IMR-90 (cell line): Measurements from ENCODE around the gene GRM8. TPM values are rescaled to one million over a fixed set of nuclear protein-coding genes. Genes with fewer than 3 reads are reported as not detected.

ENCODE experiments used
- ATAC-seq: fragments of 200-7000 bp; cut with Tn5 transposase; 2 replicates; pipeline ENCODE4 v1.9.1; 2020; ENCODE audit warnings: low read depth, mild to moderate bottlenecking, moderate library complexity
- BruUV-seq: library from RNA; stranded (reverse); fragments of 400-500 nt; replicated peaks from 2 replicates; lab custom pipeline; 2021; lab: Mats Ljungman, UMichigan
- CTCF ChIA-PET: fragments of 300-600 bp; formaldehyde crosslinking; extraction: SDS; loops from one replicate; lab custom pipeline; 2021; ENCODE audit warnings: antibody characterized with exemption; lab: Yijun Ruan, JAX
- POLR2A ChIA-PET: fragments of 300-600 bp; sonication (Branson Sonifier 250); formaldehyde crosslinking; loops from one replicate; lab custom pipeline; 2022; ENCODE audit warnings: antibody characterized with exemption; ENCODE audit not compliant: unreplicated experiment; lab: Charles Lee
- DNase-seq: peaks from one replicate; pipeline ENCODE4 v3.0.0; 2013
- H2AFZ ChIP-seq: replicated peaks from 2 replicates; pipeline ENCODE3; 2013; ENCODE audit warnings: low read length, mild to moderate bottlenecking; ENCODE audit not compliant: poor library complexity
- H2AK5ac ChIP-seq: 2 replicates; pipeline ENCODE4 v1.6.1; 2013; ENCODE audit warnings: low read depth, low read length, inconsistent platforms
- H2AK9ac ChIP-seq: replicated peaks from 2 replicates; pipeline ENCODE3; 2013; ENCODE audit warnings: mild to moderate bottlenecking, low read depth, low read length, moderate library complexity; ENCODE audit not compliant: poor library complexity
- H2BK120ac ChIP-seq: 2 replicates; pipeline ENCODE4 v1.6.1; 2013; ENCODE audit warnings: low read depth, low read length, inconsistent platforms
- H2BK15ac ChIP-seq: 3 replicates; pipeline ENCODE4 v1.6.1; 2013; ENCODE audit warnings: low read depth, low read length, inconsistent platforms
- H2BK20ac ChIP-seq: 2 replicates; pipeline ENCODE4 v1.6.1; 2013; ENCODE audit warnings: low read depth, mild to moderate bottlenecking, inconsistent platforms, low read length, moderate library complexity
- H2BK5ac ChIP-seq: 2 replicates; pipeline ENCODE4 v1.6.1; 2013; ENCODE audit warnings: mild to moderate bottlenecking, low read depth, low read length, inconsistent platforms; ENCODE audit not compliant: poor library complexity, severe bottlenecking
- H3K14ac ChIP-seq: replicated peaks from 2 replicates; pipeline ENCODE4 v1.6.1; 2013; ENCODE audit warnings: low read depth, low read length, inconsistent platforms
- H3K18ac ChIP-seq: 2 replicates; pipeline ENCODE4 v1.6.1; 2013; ENCODE audit warnings: low read depth, low read length, control low read depth
- H3K23ac ChIP-seq: 2 replicates; pipeline ENCODE4 v1.6.1; 2013; ENCODE audit warnings: low read depth, low read length, inconsistent platforms
- H3K27ac ChIP-seq: 2 replicates; pipeline ENCODE4 v1.5.1; 2013; ENCODE audit warnings: mild to moderate bottlenecking, control low read depth, low read length; ENCODE audit not compliant: insufficient read depth
- H3K27me3 ChIP-seq: 2 replicates; pipeline ENCODE4 v1.6.1; 2013; ENCODE audit warnings: low read length; ENCODE audit not compliant: control insufficient read depth, insufficient read depth
- H3K36me3 ChIP-seq: 2 replicates; pipeline ENCODE4 v1.6.1; 2013; ENCODE audit warnings: low read length, mixed read lengths; ENCODE audit not compliant: control insufficient read depth, insufficient read depth
- H3K4ac ChIP-seq: 2 replicates; pipeline ENCODE4 v1.6.1; 2013; ENCODE audit warnings: low read depth, low read length, inconsistent platforms
- H3K4me1 ChIP-seq: 2 replicates; pipeline ENCODE4 v1.6.1; 2013; ENCODE audit warnings: low read length, mixed read lengths; ENCODE audit not compliant: control insufficient read depth, insufficient read depth
- H3K4me2 ChIP-seq: 2 replicates; pipeline ENCODE4 v1.6.1; 2013; ENCODE audit warnings: low read depth, mild to moderate bottlenecking, control low read depth, low read length, moderate library complexity
- H3K4me3 ChIP-seq: 2 replicates; pipeline ENCODE4 v1.5.1; 2013; ENCODE audit warnings: low read depth, mild to moderate bottlenecking, control low read depth, low read length, moderate library complexity; ENCODE audit not compliant: insufficient read depth
- H3K56ac ChIP-seq: 2 replicates; pipeline ENCODE4 v1.6.1; 2013; ENCODE audit warnings: low read length, inconsistent platforms; ENCODE audit not compliant: insufficient read depth; ENCODE audit errors: extremely low read depth
- H3K79me1 ChIP-seq, 2 experiments: 2 replicates each; pipeline ENCODE4 v1.6.1; 2013; ENCODE audit warnings: low read length in 2 of 2, inconsistent platforms in 1 of 2, low read depth in 1 of 2
- H3K9ac ChIP-seq: 2 replicates; pipeline ENCODE4 v1.6.1; 2013; ENCODE audit warnings: low read depth, low read length, control low read depth
- H3K9me1 ChIP-seq: 2 replicates; pipeline ENCODE4 v1.6.1; 2013; ENCODE audit warnings: low read length, inconsistent platforms; ENCODE audit not compliant: insufficient read depth
- H3K9me3 ChIP-seq: 2 replicates; pipeline ENCODE4 v1.6.1; 2013; ENCODE audit warnings: low read length; ENCODE audit not compliant: control insufficient read depth, insufficient read depth
- H4K20me1 ChIP-seq: 2 replicates; pipeline ENCODE4 v1.6.1; 2013; ENCODE audit warnings: low read length, inconsistent platforms; ENCODE audit not compliant: insufficient read depth
- H4K5ac ChIP-seq: 2 replicates; pipeline ENCODE4 v1.6.1; 2013; ENCODE audit warnings: mild to moderate bottlenecking, low read depth, low read length, control low read depth
- H4K8ac ChIP-seq, 2 experiments: 2 replicates each; pipeline ENCODE4 v1.6.1; 2013; ENCODE audit warnings: low read depth in 2 of 2, low read length in 2 of 2, control low read depth in 1 of 2, inconsistent platforms in 1 of 2
- H4K91ac ChIP-seq: 2 replicates; pipeline ENCODE4 v1.6.1; 2013; ENCODE audit warnings: low read depth, low read length, inconsistent platforms; ENCODE audit not compliant: insufficient read depth
- CTCF ChIP-seq: conservative IDR thresholded peaks from 2 replicates; pipeline ENCODE4 v1.5.1; 2012; ENCODE audit warnings: mild to moderate bottlenecking, low read depth, low read length, improper control_type of control experiment
- FOS ChIP-seq: fragments of 150-350 bp; IDR thresholded peaks from 2 replicates; pipeline ENCODE4 v1.6.1; 2016; ENCODE audit warnings: low read depth, low read length
- MAFK ChIP-seq: IDR thresholded peaks from 2 replicates; pipeline ENCODE4 v1.6.1; 2012; ENCODE audit warnings: low read depth, low read length, improper control_type of control experiment
- MXI1 ChIP-seq: IDR thresholded peaks from 2 replicates; pipeline ENCODE4 v1.6.1; 2012; ENCODE audit warnings: low read depth, mild to moderate bottlenecking, low read length, moderate library complexity, borderline replicate concordance
- POLR2A ChIP-seq: IDR thresholded peaks from 2 replicates; pipeline ENCODE4 v1.6.1; 2012; ENCODE audit warnings: mild to moderate bottlenecking, low read depth, low read length
- RAD21 ChIP-seq: IDR thresholded peaks from 2 replicates; pipeline ENCODE4 v1.6.1; 2012; ENCODE audit warnings: low read length, improper control_type of control experiment
- RCOR1 ChIP-seq: IDR thresholded peaks from 2 replicates; pipeline ENCODE4 v1.6.1; 2012; ENCODE audit warnings: mild to moderate bottlenecking, low read length, improper control_type of control experiment; ENCODE audit not compliant: insufficient replicate concordance
- SMC3 ChIP-seq: fragments of 150-350 bp; IDR thresholded peaks from 2 replicates; pipeline ENCODE4 v1.6.1; 2016; ENCODE audit warnings: low read depth, mild to moderate bottlenecking, antibody characterized with exemption, low read length, moderate library complexity
- WGBS, 2 experiments: methylation state at CpG; one replicate each; pipeline versions ENCODE4 v1.1.5 to v1.1.7; 2013; ENCODE audit warnings: missing lambda C conversion rate in 2 of 2; ENCODE audit not compliant: insufficient read length in 1 of 2; ENCODE audit errors: extremely low coverage in 2 of 2; 5-methylcytosine and 5-hydroxymethylcytosine counted together
- dilution Hi-C: fragments of 300-500 bp; cut with HindIII; formaldehyde crosslinking; loops from one replicate; pipeline ENCODE4 v1.14.3; 2018; ENCODE audit warnings: low sequenced_read_pairs; ENCODE audit not compliant: unreplicated experiment
- in situ Hi-C: fragments of 300-500 bp; cut with MboI; formaldehyde crosslinking; loops from 3 replicates; pipeline ENCODE4 v1.14.3; 2019; ENCODE audit warnings: low sequenced_read_pairs, inconsistent platforms, mixed read lengths
- intact Hi-C: fragments of 100-400 bp; cut with micrococcal nuclease; formaldehyde crosslinking; loops from 2 replicates; pipeline ENCODE4 v1.10.0; 2022
- polyA plus RNA-seq, 3 experiments: library from polyadenylated mRNA; depleted of rRNA; stranded (reverse); fragments of >200 nt; gene quantifications; 2 replicates each; pipeline ENCODE4 v1.2.3, GENCODE V29; 2012; ENCODE audit warnings: low replicate concordance in 1 of 3
- total RNA-seq: library from RNA; depleted of rRNA; stranded (reverse); fragments of >200 nt; gene quantifications from 2 replicates; pipeline ENCODE4 v1.2.3, GENCODE V29; 2012
- TF ChIP-seq, protein P1 (sequence below): fragments of 150-350 bp; IDR thresholded peaks from 2 replicates; pipeline ENCODE4 v1.6.1; 2016; ENCODE audit warnings: low read depth, mild to moderate bottlenecking, low read length, moderate library complexity, borderline replicate concordance
- TF ChIP-seq, protein P2 (sequence below): fragments of 150-350 bp; IDR thresholded peaks from 2 replicates; pipeline ENCODE4 v1.6.1; 2017; ENCODE audit warnings: mild to moderate bottlenecking, antibody characterized with exemption, low read length, low read depth

GRM8 gene
- total and polyA plus RNA-seq, 2 of the 4 experiments (the other 2 are of a cell fraction), result not detected

DNA sequence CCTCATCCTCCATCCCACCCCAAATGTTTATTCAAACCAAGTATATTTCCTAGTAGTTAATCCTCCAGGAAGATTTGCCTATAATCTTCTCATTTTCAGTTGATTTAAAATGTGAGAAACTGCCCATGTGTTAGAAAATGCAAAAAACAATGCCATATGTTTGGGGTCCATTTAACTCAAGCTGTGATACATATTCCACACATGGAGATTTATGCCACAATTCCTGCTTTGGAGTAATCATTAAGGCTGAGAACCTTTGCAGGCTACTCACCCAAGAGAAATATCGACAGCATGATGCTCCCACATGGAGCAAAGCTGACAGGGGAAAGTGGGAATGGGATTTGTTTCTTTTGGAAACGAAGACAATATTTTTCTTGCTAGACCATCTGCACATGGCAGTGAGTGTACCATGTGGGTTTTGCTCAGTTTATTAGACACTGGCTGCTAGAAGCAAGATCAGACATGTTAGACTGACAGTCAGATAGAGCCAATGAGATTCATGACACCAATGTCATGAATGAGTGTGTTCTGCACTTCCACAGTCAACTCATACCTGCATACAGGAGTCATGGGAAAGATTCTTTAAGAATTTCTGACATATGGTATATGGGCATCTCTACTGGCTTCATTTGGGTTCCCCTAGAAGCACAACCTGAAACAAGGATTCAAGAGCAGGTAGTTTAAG, 3.4 kb upstream of the GRM8 start:
- Histone ChIP-seq H2BK20ac (no peak overlapping the region), H3K4me1 (peaks cover 6% of the 10 kb centered on the region; the same call in 1 of the 2 replicates), H3K36me3 (no peaks in the 10 kb centered on the region), H3K23ac (no peak overlapping the region), H3K56ac (no peak overlapping the region), H3K27me3 (peaks cover 21% of the 10 kb centered on the region), H2BK15ac (no peak overlapping the region), H3K9me3 (no peaks in the 10 kb centered on the region), H2BK120ac (no peak overlapping the region), H3K27ac (no peak overlapping the region), H3K18ac (no peak overlapping the region), H3K9me1 (no peaks in the 10 kb centered on the region), H2AK9ac (no peak overlapping the region), H3K79me1 (no peaks in the 10 kb centered on the region), H2AK5ac (no peak overlapping the region), H3K9ac (no peak overlapping the region), H3K4me2 (no peak overlapping the region), H4K8ac (no peak overlapping the region), H4K5ac (no peak overlapping the region), H4K20me1 (no peaks in the 10 kb centered on the region), H3K14ac (no peak overlapping the region), H3K4ac (no peak overlapping the region), H3K4me3 (no peak overlapping the region), H2AFZ (no peak overlapping the region), H2BK5ac (no peak overlapping the region), H4K91ac (no peak overlapping the region)
- CTCF ChIA-PET, result no interaction called here
- dilution Hi-C loops (no loop called here), in situ Hi-C loops (no loop called here), intact Hi-C loops (no loop called here)
- WGBS, 2 experiments, result no CpG with 5 or more reads among the region's 2 CpGs
- TF ChIP-seq SMC3 (no peak), POLR2A (no peak), MAFK (no peak), CTCF (no peak), RCOR1 (no peak), FOS (no peak), MXI1 (no peak), RAD21 (no peak)
- TF ChIP-seq, protein P1, sequence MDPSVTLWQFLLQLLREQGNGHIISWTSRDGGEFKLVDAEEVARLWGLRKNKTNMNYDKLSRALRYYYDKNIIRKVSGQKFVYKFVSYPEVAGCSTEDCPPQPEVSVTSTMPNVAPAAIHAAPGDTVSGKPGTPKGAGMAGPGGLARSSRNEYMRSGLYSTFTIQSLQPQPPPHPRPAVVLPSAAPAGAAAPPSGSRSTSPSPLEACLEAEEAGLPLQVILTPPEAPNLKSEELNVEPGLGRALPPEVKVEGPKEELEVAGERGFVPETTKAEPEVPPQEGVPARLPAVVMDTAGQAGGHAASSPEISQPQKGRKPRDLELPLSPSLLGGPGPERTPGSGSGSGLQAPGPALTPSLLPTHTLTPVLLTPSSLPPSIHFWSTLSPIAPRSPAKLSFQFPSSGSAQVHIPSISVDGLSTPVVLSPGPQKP, result no peak
- TF ChIP-seq, protein P2, sequence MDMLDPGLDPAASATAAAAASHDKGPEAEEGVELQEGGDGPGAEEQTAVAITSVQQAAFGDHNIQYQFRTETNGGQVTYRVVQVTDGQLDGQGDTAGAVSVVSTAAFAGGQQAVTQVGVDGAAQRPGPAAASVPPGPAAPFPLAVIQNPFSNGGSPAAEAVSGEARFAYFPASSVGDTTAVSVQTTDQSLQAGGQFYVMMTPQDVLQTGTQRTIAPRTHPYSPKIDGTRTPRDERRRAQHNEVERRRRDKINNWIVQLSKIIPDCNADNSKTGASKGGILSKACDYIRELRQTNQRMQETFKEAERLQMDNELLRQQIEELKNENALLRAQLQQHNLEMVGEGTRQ, result no peak
- POLR2A ChIA-PET, result no interaction called here
- BruUV-seq, result no TSS peak
- DNase-seq (no peak), ATAC-seq (no peak)
